Colonic mucosa (tissue), 4 donors: ENCODE data around the gene LILRB1. TPM values are rescaled to one million over a fixed set of nuclear protein-coding genes. Genes with fewer than 3 reads are reported as not detected.
"Not testable (repeated sequence)": the region's sequence is repeated elsewhere in the genome, so short reads cannot be mapped to it uniquely, and the experiment has no call there.

Source experiments
- DNase-seq: peaks from one replicate; pipeline ENCODE4 v3.0.0-alpha.2; 2020
- H3K27ac ChIP-seq: fragments of 200-600 bp; one replicate; pipeline ENCODE4 v1.8.0; 2021
- H3K27me3 ChIP-seq: fragments of 200-600 bp; one replicate; pipeline ENCODE4 v1.8.0; 2021
- H3K36me3 ChIP-seq: fragments of 200-600 bp; one replicate; pipeline ENCODE4 v1.8.0; 2021
- H3K4me1 ChIP-seq: fragments of 200-600 bp; one replicate; pipeline ENCODE4 v1.8.0; 2021; ENCODE audit warnings: mild to moderate bottlenecking
- H3K4me3 ChIP-seq: fragments of 200-600 bp; one replicate; pipeline ENCODE4 v1.8.0; 2021
- H3K9ac ChIP-seq, 2 donors: one replicate each; pipeline ENCODE4 v1.7.0; 2013; ENCODE audit warnings: control low read depth in 2 of 2, low read depth in 2 of 2, low read length in 2 of 2
- H3K9me3 ChIP-seq: fragments of 200-600 bp; one replicate; pipeline ENCODE4 v1.8.0; 2021
- intact Hi-C: fragments of 100-400 bp; cut with DNase I; formaldehyde crosslinking; loops from one replicate; pipeline ENCODE4 v1.14.1; 2022
- total RNA-seq, 2 donors: library from RNA; stranded (reverse); fragmentation: NEBNext Ultra II Directional in 1 of 2; extraction: Animal tissue kit (Norgen Biotek cat#: 25700) in 1 of 2; gene quantifications; one replicate each; pipeline ENCODE4 v1.2.1, GENCODE V29; 2021
- TF ChIP-seq, protein P1 (sequence below): fragments of 200-600 bp; IDR thresholded peaks from one replicate; pipeline ENCODE4 v1.8.0; 2022; ENCODE audit warnings: antibody characterized with exemption, mild to moderate bottlenecking
- donor health status: healthy.
- donor health status: DM: no; HTN: no; CAD: no.
- donor health status: DM: no; HTN: no; CAD: no.

LILRB1 gene
- total RNA-seq, 2 donors from 2014 or later = 2.1 to 3.6 TPM

DNA sequence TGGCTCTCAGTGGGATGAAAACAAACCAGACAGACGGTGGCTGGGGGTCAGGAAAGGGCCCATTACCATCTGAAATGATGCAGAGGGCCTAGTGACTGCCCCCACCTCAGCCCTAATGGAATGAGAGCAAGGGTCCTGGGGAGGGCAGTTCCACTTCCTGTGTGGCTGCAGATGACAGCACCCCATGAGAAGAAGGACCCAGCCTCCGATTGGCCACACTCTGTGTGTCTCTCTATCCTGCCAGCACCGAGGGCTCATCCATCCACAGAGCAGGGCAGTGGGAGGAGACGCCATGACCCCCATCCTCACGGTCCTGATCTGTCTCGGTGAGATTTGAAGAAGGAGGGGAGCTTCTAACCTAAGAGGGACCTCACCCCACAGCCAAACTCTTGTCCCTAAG is 498 bp downstream of the LILRB1 start:
- no peaks in the 10 kb centered on the region for H3K36me3 ChIP-seq
- no peak overlapping the region for H3K9ac ChIP-seq
- H3K4me3 ChIP-seq = no peak overlapping the region
- intact Hi-C loops = no loop called here
- no peaks in the 10 kb centered on the region for H3K9me3 ChIP-seq
- TF ChIP-seq, protein P1, sequence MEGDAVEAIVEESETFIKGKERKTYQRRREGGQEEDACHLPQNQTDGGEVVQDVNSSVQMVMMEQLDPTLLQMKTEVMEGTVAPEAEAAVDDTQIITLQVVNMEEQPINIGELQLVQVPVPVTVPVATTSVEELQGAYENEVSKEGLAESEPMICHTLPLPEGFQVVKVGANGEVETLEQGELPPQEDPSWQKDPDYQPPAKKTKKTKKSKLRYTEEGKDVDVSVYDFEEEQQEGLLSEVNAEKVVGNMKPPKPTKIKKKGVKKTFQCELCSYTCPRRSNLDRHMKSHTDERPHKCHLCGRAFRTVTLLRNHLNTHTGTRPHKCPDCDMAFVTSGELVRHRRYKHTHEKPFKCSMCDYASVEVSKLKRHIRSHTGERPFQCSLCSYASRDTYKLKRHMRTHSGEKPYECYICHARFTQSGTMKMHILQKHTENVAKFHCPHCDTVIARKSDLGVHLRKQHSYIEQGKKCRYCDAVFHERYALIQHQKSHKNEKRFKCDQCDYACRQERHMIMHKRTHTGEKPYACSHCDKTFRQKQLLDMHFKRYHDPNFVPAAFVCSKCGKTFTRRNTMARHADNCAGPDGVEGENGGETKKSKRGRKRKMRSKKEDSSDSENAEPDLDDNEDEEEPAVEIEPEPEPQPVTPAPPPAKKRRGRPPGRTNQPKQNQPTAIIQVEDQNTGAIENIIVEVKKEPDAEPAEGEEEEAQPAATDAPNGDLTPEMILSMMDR = no peak
- no peaks in the 10 kb centered on the region for H3K27me3 ChIP-seq
- no peaks in the 10 kb centered on the region for H3K4me1 ChIP-seq
- H3K27ac ChIP-seq = no peak overlapping the region
- no peak for DNase-seq

DNA sequence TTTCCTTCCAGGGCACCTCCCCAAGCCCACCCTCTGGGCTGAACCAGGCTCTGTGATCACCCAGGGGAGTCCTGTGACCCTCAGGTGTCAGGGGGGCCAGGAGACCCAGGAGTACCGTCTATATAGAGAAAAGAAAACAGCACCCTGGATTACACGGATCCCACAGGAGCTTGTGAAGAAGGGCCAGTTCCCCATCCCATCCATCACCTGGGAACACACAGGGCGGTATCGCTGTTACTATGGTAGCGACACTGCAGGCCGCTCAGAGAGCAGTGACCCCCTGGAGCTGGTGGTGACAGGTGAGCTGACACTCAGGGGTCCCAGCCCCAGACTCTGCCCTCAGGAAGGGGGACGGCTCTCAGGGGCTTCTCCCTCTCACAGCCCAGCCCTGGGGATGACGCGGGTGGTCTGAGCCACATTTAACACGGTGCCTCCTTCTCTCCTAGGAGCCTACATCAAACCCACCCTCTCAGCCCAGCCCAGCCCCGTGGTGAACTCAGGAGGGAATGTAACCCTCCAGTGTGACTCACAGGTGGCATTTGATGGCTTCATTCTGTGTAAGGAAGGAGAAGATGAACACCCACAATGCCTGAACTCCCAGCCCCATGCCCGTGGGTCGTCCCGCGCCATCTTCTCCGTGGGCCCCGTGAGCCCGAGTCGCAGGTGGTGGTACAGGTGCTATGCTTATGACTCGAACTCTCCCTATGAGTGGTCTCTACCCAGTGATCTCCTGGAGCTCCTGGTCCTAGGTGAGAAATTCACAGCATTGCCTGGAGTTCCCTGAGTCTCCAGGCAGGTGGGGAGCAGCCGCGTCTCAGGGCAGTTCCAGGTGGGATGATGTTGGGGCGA is 1.4 kb downstream of the LILRB1 start:
- H3K27ac ChIP-seq, H3K4me1 ChIP-seq, DNase-seq, H3K9ac ChIP-seq, intact Hi-C loops, H3K27me3 ChIP-seq, H3K36me3 ChIP-seq, H3K9me3 ChIP-seq, H3K4me3 ChIP-seq: not testable (repeated sequence)

DNA sequence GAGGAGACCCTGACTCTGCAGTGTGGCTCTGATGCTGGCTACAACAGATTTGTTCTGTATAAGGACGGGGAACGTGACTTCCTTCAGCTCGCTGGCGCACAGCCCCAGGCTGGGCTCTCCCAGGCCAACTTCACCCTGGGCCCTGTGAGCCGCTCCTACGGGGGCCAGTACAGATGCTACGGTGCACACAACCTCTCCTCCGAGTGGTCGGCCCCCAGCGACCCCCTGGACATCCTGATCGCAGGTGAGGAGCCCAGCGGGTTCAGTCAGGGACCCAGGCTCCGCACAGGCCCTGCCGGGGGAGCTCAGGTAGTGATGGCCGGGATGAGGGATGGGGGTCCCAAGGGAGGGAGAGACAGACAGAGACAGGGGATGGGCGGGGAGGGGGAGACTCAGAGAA is 2.2 kb downstream of the LILRB1 start:
- H3K9ac ChIP-seq, intact Hi-C loops, H3K4me1 ChIP-seq, H3K27me3 ChIP-seq, H3K27ac ChIP-seq, H3K9me3 ChIP-seq, H3K36me3 ChIP-seq, DNase-seq, H3K4me3 ChIP-seq: not testable (repeated sequence)

DNA sequence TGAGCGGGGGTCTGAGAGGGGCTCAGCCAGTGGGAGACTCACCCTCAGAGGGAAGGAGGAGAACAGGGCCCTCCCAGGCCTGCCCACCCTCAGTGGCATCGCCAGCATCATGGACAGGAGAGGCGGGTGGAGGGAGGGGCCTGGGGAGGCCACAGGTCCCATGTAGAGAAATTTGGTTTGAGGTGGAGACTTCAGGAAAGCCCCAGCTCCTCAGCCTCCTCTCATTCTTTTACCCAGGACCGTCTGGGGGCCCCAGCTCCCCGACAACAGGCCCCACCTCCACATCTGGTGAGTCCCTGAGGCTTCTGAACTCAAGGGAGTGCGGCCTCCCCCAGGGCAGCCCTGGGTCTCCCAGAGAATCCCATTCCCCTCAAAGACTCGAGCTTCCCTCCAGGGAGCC is 3.1 kb downstream of the LILRB1 start:
- no peak overlapping the region for H3K9ac ChIP-seq
- intact Hi-C loops = no loop called here
- TF ChIP-seq, protein P1 = no peak
- no peaks in the 10 kb centered on the region for H3K36me3 ChIP-seq
- H3K9me3 ChIP-seq = no peaks in the 10 kb centered on the region
- no peaks in the 10 kb centered on the region for H3K27me3 ChIP-seq
- H3K4me3 ChIP-seq = no peak overlapping the region
- no peak for DNase-seq
- H3K4me1 ChIP-seq = no peaks in the 10 kb centered on the region
- no peak overlapping the region for H3K27ac ChIP-seq

DNA sequence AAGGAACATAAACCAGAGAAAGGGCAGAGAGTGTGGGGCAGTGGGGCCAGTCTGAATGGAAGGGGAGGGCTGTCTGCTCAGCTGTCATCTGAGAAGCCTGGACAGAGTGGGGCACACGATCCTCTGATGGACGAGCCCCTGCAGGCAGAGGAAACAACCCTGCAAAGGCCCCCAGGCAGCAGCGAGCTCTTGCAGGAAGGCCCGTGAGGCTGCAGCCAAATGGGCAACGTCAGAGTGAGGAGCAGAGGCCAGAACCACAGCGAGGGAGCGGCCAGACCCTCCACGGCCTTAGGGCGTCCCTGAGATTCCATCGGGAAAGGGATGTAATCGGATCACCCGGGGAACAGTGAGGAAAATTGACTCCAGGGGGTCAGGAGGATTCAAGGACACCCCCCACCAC is 5.8 kb downstream of the LILRB1 start:
- DNase-seq, H3K4me1 ChIP-seq, H3K9me3 ChIP-seq, intact Hi-C loops, H3K27ac ChIP-seq, H3K4me3 ChIP-seq, H3K9ac ChIP-seq, H3K27me3 ChIP-seq, H3K36me3 ChIP-seq: not testable (repeated sequence)

DNA sequence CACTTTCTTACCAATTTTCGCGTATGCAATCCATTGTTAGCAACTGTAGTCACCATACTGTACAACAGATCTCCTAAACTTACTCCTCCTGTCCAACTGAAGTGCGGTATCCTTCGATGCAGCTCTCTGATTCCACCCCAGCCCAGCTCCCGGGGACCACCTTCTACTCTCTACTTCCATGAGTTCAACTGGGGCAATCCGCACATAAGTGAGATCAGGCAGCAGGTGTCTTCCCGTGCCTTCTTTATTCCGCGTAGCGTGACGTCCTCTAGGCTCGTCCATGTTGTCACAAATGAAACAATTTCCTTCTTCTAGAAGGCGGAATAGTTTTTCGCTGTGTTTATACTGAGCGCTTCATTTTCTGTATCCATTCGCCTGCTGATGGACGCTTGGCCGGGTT is 8.4 kb downstream of the LILRB1 start:
- intact Hi-C loops = no loop called here
- H3K27ac ChIP-seq = no peak overlapping the region
- H3K9ac ChIP-seq = no peak overlapping the region
- no peaks in the 10 kb centered on the region for H3K27me3 ChIP-seq
- H3K4me1 ChIP-seq = no peaks in the 10 kb centered on the region
- no peaks in the 10 kb centered on the region for H3K9me3 ChIP-seq
- H3K4me3 ChIP-seq = no peak overlapping the region
- no peak for DNase-seq
- H3K36me3 ChIP-seq = no peaks in the 10 kb centered on the region
- TF ChIP-seq, protein P1 = no peak

DNA sequence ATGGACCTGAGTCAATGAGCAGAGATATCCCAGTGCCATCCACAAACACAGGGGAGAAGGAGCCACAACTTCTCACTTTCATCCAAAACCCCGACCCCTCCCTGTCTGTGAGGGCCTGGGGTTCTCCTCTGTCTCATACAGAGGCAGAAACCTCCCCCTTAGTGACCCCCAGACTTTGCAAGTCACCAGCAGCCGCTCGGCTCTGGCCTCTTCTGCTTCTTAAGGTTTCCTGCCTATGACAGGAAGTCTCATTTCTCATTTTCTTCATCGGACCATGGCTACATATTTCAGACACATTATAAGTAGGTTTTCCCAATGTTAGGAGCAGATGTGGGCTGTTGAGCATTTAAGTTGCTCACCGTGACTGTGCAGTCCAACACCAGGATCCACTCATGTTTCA is 12.7 kb downstream of the LILRB1 start:
- H3K27me3 ChIP-seq, H3K4me3 ChIP-seq, H3K36me3 ChIP-seq, H3K27ac ChIP-seq, intact Hi-C loops, H3K9me3 ChIP-seq, H3K4me1 ChIP-seq, DNase-seq, H3K9ac ChIP-seq: not testable (repeated sequence)

DNA sequence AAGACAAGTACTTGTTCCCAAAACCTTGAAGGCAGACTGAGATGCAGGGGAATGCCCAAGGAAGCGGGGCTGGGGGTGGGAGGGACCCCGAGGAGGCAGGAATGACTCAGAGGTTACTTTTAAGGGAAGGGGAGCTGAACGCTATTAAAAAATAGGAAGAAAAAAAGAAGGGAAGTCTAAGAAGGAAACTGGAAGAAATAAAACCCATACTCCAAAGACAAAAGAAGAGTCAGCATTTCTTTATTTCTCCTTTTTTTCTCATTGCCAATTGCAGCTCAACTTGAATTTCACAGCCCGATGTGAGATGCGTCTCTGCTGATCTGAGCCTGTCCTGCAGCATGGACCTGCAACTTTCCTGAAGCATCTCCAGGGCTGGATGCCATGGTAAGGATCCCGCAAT is 13.3 kb downstream of the LILRB1 start:
- H3K4me1 ChIP-seq, H3K27me3 ChIP-seq, H3K4me3 ChIP-seq, H3K9me3 ChIP-seq, H3K9ac ChIP-seq, intact Hi-C loops, DNase-seq, H3K27ac ChIP-seq, H3K36me3 ChIP-seq: not testable (repeated sequence)
